Spleen (tissue), 11 donors: ENCODE results near the gene DNAJB1. TPM values are rescaled to one million over a fixed set of nuclear protein-coding genes. Genes with fewer than 3 reads are reported as not detected.
A peak's percentile ranks its signal among the peaks of the same experiment; 100 is the strongest.

ENCODE experiments used
- DNase-seq: peaks from one replicate; pipeline ENCODE4 v3.0.0-alpha.2; 2020
- H3K27ac ChIP-seq, 8 donors: fragments of 200-600 bp; sonication (generic) in 7 of 8; 1 replicate in 4 of 8; 2 replicates in 4 of 8; pipeline versions ENCODE4 v1.5.0 to v1.8.0; 2016 to 2021; ENCODE audit warnings: inconsistent platforms in 4 of 8, mild to moderate bottlenecking in 4 of 8, moderate library complexity in 1 of 8
- H3K27me3 ChIP-seq, 7 donors: fragments of 200-600 bp; sonication (generic) in 6 of 7; replicated peaks in 1 of 7; 1 replicate in 4 of 7; 2 replicates in 3 of 7; pipeline versions ENCODE4 v1.5.0 to v1.8.0; 2016 to 2021; ENCODE audit warnings: inconsistent platforms in 3 of 7, mild to moderate bottlenecking in 1 of 7
- H3K36me3 ChIP-seq, 6 donors: fragments of 200-600 bp; sonication (generic) in 5 of 6; 1 replicate in 4 of 6; 2 replicates in 2 of 6; pipeline versions ENCODE4 v1.5.0 to v1.8.0; 2016 to 2021; ENCODE audit warnings: inconsistent platforms in 2 of 6
- H3K4me1 ChIP-seq, 6 donors: fragments of 200-600 bp; sonication (generic) in 5 of 6; 1 replicate in 3 of 6; 2 replicates in 3 of 6; pipeline versions ENCODE4 v1.5.0 to v1.8.0; 2016 to 2021; ENCODE audit warnings: inconsistent platforms in 3 of 6
- H3K4me3 ChIP-seq, 8 donors: fragments of 200-600 bp; sonication (generic) in 7 of 8; 1 replicate in 4 of 8; 2 replicates in 4 of 8; pipeline versions ENCODE4 v1.5.0 to v1.8.0; 2016 to 2021; ENCODE audit warnings: inconsistent platforms in 4 of 8, mild to moderate bottlenecking in 4 of 8, moderate library complexity in 2 of 8
- H3K9me3 ChIP-seq, 8 donors: fragments of 200-600 bp; sonication (generic) in 7 of 8; 1 replicate in 4 of 8; 2 replicates in 4 of 8; pipeline versions ENCODE4 v1.5.0 to v1.8.0; 2016 to 2021; ENCODE audit warnings: inconsistent platforms in 4 of 8
- POLR2A ChIP-seq, 3 donors: fragments of 450-650 bp; IDR thresholded peaks; one replicate each; pipeline ENCODE4 v1.5.1; 2017; ENCODE audit warnings: antibody characterized with exemption in 3 of 3, mild to moderate bottlenecking in 1 of 3
- POLR2AphosphoS5 ChIP-seq, 3 donors: sonication (generic); formaldehyde crosslinking; IDR thresholded peaks; one replicate each; pipeline ENCODE4 v1.5.1; 2017; ENCODE audit warnings: antibody characterized with exemption in 3 of 3
- WGBS, 5 donors: extraction: QIAGEN DNeasy Blood & Tissue Kit in 3 of 5; methylation state at CpG; one replicate each; pipeline versions ENCODE4 v1.1.5 to v1.1.7; 2013 to 2018; 5-methylcytosine and 5-hydroxymethylcytosine counted together
- intact Hi-C: fragments of 100-400 bp; cut with DNase I; formaldehyde crosslinking; loops from one replicate; pipeline ENCODE4 v1.15.0; 2023; ENCODE audit warnings: low total_unique reads
- microRNA-seq, 3 donors: library from miRNA; unstranded; fragments of <30 nt; microRNA quantifications; one replicate each; pipeline versions ENCODE4 to v1.1.0, GENCODE V29; 2019 to 2020
- polyA plus RNA-seq, 3 donors: library from polyadenylated mRNA; stranded (reverse); fragments of 200-250 nt; gene quantifications; one replicate each; pipeline ENCODE4 v1.2.1, GENCODE V29; 2013
- small RNA-seq, 4 donors: library from RNA; depleted of rRNA; stranded (forward); fragments of <200 nt; gene quantifications; one replicate each; pipeline ENCODE3, GENCODE V24; 2016
- total RNA-seq, 7 donors: library from RNA; depleted of rRNA in 3 of 7; stranded (reverse); fragments of >200 nt in 3 of 7; fragmentation: NEBNext Ultra II Directional in 4 of 7; extraction: Animal tissue kit (Norgen Biotek cat#: 25700) in 4 of 7; gene quantifications; one replicate each; pipeline versions ENCODE4 v1.1.0 to v1.2.1, GENCODE V29; 2016 to 2021
- TF ChIP-seq, protein P1 (sequence below), 11 experiments: fragments of 200-600 bp in 7 of 11; fragments of 450-650 bp in 4 of 11; sonication (generic) in 4 of 11; IDR thresholded peaks in 8 of 11; conservative IDR thresholded peaks in 3 of 11; 1 replicate in 7 of 11; 2 replicates in 4 of 11; pipeline versions ENCODE4 v1.4.0 to v1.8.0; 2016 to 2021; ENCODE audit warnings: antibody characterized with exemption in 11 of 11, inconsistent platforms in 4 of 11, mild to moderate bottlenecking in 1 of 11
- donor health status: healthy with polysubstance abuse.
- donor health status: DM: no; HTN: no; CAD: no; lungs with moderate emphysema.
- donor health status: DM: no; HTN: no; CAD: no.
- donor health status: Bipolar disorder and iron deficiency.
- donor health status: healthy.
- donor health status: DM: no; HTN: no; CAD: no.
- donor health status: DM: yes; HTN: yes; CAD: no.

DNAJB1 gene
- total and polyA plus RNA-seq, 10 donors: 12.6 to 157 (median 39.3) TPM

DNA sequence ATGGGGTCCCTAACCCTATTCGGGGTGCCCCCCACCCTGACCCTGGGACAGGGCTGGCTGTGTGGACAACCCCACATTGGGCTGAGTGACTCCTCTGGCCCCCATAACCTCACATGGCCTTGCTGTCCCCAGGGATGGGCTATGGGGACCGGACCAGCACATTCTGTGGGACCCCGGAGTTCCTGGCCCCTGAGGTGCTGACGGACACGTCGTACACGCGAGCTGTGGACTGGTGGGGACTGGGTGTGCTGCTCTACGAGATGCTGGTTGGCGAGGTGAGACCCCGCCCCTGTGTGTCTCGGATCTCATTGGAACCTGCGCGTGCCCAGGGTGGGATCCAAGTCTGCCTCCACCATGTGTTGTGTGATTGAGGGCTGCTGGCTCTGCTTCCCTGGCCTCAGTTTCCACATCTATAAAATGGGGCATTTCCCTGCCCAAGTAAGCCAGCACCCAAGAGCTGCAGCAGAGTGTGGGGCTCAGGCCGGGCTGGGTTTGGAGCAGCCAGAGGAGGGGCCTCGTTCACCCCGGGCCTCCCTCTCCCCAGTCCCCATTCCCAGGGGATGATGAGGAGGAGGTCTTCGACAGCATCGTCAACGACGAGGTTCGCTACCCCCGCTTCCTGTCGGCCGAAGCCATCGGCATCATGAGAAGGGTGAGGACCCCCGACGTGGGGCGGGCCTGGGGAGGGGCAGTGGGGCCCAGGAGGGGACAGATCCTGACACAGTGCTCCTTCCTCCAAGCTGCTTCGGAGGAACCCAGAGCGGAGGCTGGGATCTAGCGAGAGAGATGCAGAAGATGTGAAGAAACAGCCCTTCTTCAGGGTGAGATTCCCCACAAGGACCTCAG lies 47.9 kb downstream of the DNAJB1 start:
- Histone ChIP-seq H3K9me3 (no peaks in the 10 kb centered on the region), H3K4me3 (no peak overlapping the region), H3K36me3 (peaks cover 0 to 66% (median 64%) of the 10 kb centered on the region in 6 donors), H3K4me1 (peaks cover 20 to 42% (median 37%) of the 10 kb centered on the region in 6 donors), H3K27ac (peak overlapping the region in 2 of 8 donors; percentile 21 to 55), H3K27me3 (peaks cover 0 to 32% (median 30%) of the 10 kb centered on the region in 7 donors)
- DNase-seq: no peak
- TF ChIP-seq POLR2A (IDR thresholded peaks at IDR 0.05) (no peak), POLR2AphosphoS5 (IDR thresholded peaks at IDR 0.05) (peak in 2 of 3 donors; percentile 57 to 71)
- WGBS, 5 donors: 82 to 90% (median 84%) methylated on average over 20 to 32 of the region's 32 CpGs
- intact Hi-C loops: no loop called here

DNA sequence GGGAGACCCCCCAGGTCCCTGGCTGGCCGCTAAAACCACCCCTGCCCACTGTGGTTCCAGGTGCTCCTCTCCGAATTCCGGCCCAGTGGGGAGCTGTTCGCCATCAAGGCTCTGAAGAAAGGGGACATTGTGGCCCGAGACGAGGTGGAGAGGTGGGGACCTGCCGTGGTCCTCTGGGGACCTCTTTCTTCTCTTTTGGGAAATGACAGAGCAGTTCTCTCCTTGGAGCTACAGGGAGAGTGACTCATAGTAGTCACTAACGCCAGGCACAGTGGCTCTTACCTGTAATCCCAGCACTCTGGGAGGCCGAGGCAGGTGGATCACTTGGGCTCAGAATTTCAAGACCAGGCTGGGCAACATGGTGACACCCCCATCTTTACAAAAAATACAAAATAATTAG lies 50.4 kb downstream of the DNAJB1 start:
- peaks cover 0 to 8% (median 6%) of the 10 kb centered on the region in 7 donors for H3K27me3 ChIP-seq
- WGBS, 5 donors: 73 to 84% (median 76%) methylated on average over 8 to 9 of the region's 9 CpGs
- peaks cover 8 to 17% (median 14%) of the 10 kb centered on the region in 6 donors for H3K4me1 ChIP-seq
- intact Hi-C loops: no loop called here
- H3K36me3 ChIP-seq: peaks cover 0 to 91% (median 88%) of the 10 kb centered on the region in 6 donors
- TF ChIP-seq, protein P1, sequence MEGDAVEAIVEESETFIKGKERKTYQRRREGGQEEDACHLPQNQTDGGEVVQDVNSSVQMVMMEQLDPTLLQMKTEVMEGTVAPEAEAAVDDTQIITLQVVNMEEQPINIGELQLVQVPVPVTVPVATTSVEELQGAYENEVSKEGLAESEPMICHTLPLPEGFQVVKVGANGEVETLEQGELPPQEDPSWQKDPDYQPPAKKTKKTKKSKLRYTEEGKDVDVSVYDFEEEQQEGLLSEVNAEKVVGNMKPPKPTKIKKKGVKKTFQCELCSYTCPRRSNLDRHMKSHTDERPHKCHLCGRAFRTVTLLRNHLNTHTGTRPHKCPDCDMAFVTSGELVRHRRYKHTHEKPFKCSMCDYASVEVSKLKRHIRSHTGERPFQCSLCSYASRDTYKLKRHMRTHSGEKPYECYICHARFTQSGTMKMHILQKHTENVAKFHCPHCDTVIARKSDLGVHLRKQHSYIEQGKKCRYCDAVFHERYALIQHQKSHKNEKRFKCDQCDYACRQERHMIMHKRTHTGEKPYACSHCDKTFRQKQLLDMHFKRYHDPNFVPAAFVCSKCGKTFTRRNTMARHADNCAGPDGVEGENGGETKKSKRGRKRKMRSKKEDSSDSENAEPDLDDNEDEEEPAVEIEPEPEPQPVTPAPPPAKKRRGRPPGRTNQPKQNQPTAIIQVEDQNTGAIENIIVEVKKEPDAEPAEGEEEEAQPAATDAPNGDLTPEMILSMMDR (IDR thresholded peaks at IDR 0.05 in 8 of 11, conservative IDR thresholded peaks at IDR 0.05 in 3 of 11): no peak
- TF ChIP-seq POLR2AphosphoS5 (IDR thresholded peaks at IDR 0.05) (peak in 1 of 3 donors; percentile 7), POLR2A (IDR thresholded peaks at IDR 0.05) (no peak)
- H3K9me3 ChIP-seq: no peaks in the 10 kb centered on the region
- no peak for DNase-seq
- H3K27ac ChIP-seq: no peak overlapping the region
- no peak overlapping the region for H3K4me3 ChIP-seq

DNA sequence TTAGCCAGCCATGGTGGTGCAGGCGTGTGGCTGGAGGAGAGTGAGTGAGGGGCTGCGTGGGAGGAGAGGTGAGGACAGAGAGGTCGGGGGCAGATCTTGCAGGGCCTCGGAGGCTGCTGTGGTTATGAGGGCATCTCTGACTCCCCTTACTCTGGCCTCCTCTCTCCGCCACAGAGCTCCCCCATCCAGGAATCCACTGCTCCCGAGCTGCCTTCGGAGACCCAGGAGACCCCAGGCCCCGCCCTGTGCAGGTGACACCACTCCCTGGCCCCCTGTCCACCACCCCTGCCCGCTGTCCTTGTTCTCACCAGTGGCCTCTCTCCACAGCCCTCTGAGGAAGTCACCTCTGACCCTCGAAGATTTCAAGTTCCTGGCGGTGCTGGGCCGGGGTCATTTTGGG lies 50.8 kb downstream of the DNAJB1 start:
- Histone ChIP-seq H3K36me3 (peaks cover 0 to 95% (median 92%) of the 10 kb centered on the region in 6 donors), H3K27me3 (peaks cover 0 to 4% (median 2%) of the 10 kb centered on the region in 7 donors), H3K4me3 (no peak overlapping the region), H3K9me3 (no peaks in the 10 kb centered on the region), H3K4me1 (peaks cover 5 to 13% (median 10%) of the 10 kb centered on the region in 6 donors), H3K27ac (no peak overlapping the region)
- intact Hi-C loops: no loop called here
- TF ChIP-seq POLR2AphosphoS5 (IDR thresholded peaks at IDR 0.05): peak in 2 of 3 donors; percentile 24 to 52
- no peak for TF ChIP-seq POLR2A (IDR thresholded peaks at IDR 0.05)
- DNase-seq: no peak
- WGBS, 5 donors: 80 to 87% (median 84%) methylated on average over 12 of the region's 12 CpGs

Small RNA genes within 50 kb of the gene (microRNA-seq; reads per million reads assigned to microRNA genes)
- gene MIR639: 1.1 to 4.2 (median 1.7) reads per million in 3 donors

Small RNA genes within 50 kb of the gene (small RNA-seq; reads per million reads assigned to genes)
- 0 reads per million in 4 donors for gene SNRPGP15

Other genes starting within 250 kb of the DNAJB1 start
- gene ADGRE5, start 137.0 kb downstream of the DNAJB1 start, total RNA-seq: 100 to 1,000 TPM; 190 to 455 (median 280) TPM
- gene ADGRE5, start 137.0 kb downstream of the DNAJB1 start, polyA plus RNA-seq: 10 to 100 TPM; 42.8 to 87.8 (median 55.7) TPM
- 100 to 1,000 TPM in 6 of 7 donors, 10 to 100 TPM in 1; 81.8 to 155 (median 124) TPM for gene DDX39A, start 99.1 kb downstream of the DNAJB1 start, total RNA-seq
- 100 to 1,000 TPM; 176 to 267 (median 248) TPM for gene DDX39A, start 99.1 kb downstream of the DNAJB1 start, polyA plus RNA-seq
- 100 to 1,000 TPM; 138 to 213 (median 175) TPM for gene PKN1, start 85.1 kb downstream of the DNAJB1 start, total RNA-seq
- 100 to 1,000 TPM in 2 of 3 donors, 10 to 100 TPM in 1; 93.3 to 186 (median 113) TPM for gene PKN1, start 85.1 kb downstream of the DNAJB1 start, polyA plus RNA-seq
- 10 to 100 TPM in 5 of 7 donors, 1 to 10 TPM in 2; 4.6 to 26.8 (median 12.4) TPM for gene PTGER1, start 43.0 kb downstream of the DNAJB1 start, total RNA-seq
- gene PTGER1, start 43.0 kb downstream of the DNAJB1 start, polyA plus RNA-seq: 1 to 10 TPM; 1.8 to 2.8 (median 2.2) TPM
- gene GIPC1, start 22.3 kb downstream of the DNAJB1 start, total RNA-seq: 10 to 100 TPM; 17.1 to 40.4 (median 21.7) TPM
- 10 to 100 TPM; 30.0 to 58.1 (median 31.3) TPM for gene GIPC1, start 22.3 kb downstream of the DNAJB1 start, polyA plus RNA-seq
- 10 to 100 TPM; 51.6 to 92.2 (median 60.9) TPM for gene TECR, start 11.2 kb upstream of the DNAJB1 start, total RNA-seq
- 10 to 100 TPM; 75.8 to 89.0 (median 76.6) TPM for gene TECR, start 11.2 kb upstream of the DNAJB1 start, polyA plus RNA-seq
- 100 to 1,000 TPM in 3 of 7 donors, 10 to 100 TPM in 4; 77.2 to 185 (median 92.3) TPM for gene NDUFB7, start 53.7 kb upstream of the DNAJB1 start, total RNA-seq
- gene NDUFB7, start 53.7 kb upstream of the DNAJB1 start, polyA plus RNA-seq: 100 to 1,000 TPM; 283 to 374 (median 336) TPM
- gene CLEC17A, start 64.7 kb upstream of the DNAJB1 start, total RNA-seq: 10 to 100 TPM; 17.9 to 40.1 (median 23.6) TPM
- gene CLEC17A, start 64.7 kb upstream of the DNAJB1 start, polyA plus RNA-seq: 10 to 100 TPM; 20.1 to 47.6 (median 23.3) TPM
- gene ADGRE3, start 156.4 kb upstream of the DNAJB1 start, total RNA-seq: 10 to 100 TPM in 3 of 7 donors, 1 to 10 TPM in 4; 2.0 to 16.3 (median 3.7) TPM
- gene ADGRE3, start 156.4 kb upstream of the DNAJB1 start, polyA plus RNA-seq: under 1 TPM; 0.05 to 0.48 (median 0.17) TPM
- 10 to 100 TPM; 21.7 to 43.5 (median 34.8) TPM for gene ZNF333, start 171.7 kb upstream of the DNAJB1 start, total RNA-seq
- 10 to 100 TPM in 1 of 3 donors, 1 to 10 TPM in 2; 7.7 to 10.3 (median 9.2) TPM for gene ZNF333, start 171.7 kb upstream of the DNAJB1 start, polyA plus RNA-seq